Uterus (tissue), 2 donors: ENCODE results near the gene BCAS3.

Source experiments
- CTCF ChIP-seq, 4 experiments: fragments of 200-600 bp in 2 of 4; fragments of 450-650 bp in 2 of 4; sonication (generic) in 2 of 4; IDR thresholded peaks; one replicate each; pipeline ENCODE4 v1.5.1; 2016 to 2019; ENCODE audit warnings: antibody characterized with exemption in 4 of 4, mild to moderate bottlenecking in 2 of 4, moderate library complexity in 1 of 4
- POLR2A ChIP-seq, 2 donors: fragments of 450-650 bp; IDR thresholded peaks; one replicate each; pipeline ENCODE4 v1.6.1; 2016; ENCODE audit warnings: antibody characterized with exemption in 2 of 2, mild to moderate bottlenecking in 1 of 2, moderate library complexity in 1 of 2

- TF ChIP-seq CTCF (IDR thresholded peaks at IDR 0.05), result no peak
- TF ChIP-seq POLR2A (IDR thresholded peaks at IDR 0.05), result no peak
These were observed 617.1 kb downstream of the BCAS3 start for GRCh38 chr17:61294777-61295176.
